NCI-H748 treated with DMSO at 0.1 percent for 48 hours (cell line): ENCODE measurements around the gene C15orf40.

Experiments used
- DNase-seq: peaks from one replicate; lab custom pipeline; 2025; lab: John Stamatoyannopoulos, UW

C15orf40 gene

GRCh38 chr15:82993144-82993543 is 18.3 kb downstream of the C15orf40 start:
- no peak for DNase-seq

GRCh38 chr15:82992436-82992998 is 18.9 kb downstream of the C15orf40 start:
- DNase-seq, result no peak

- no peak for DNase-seq
Observed at GRCh38 chr15:82986442-82986780, 25.0 kb downstream of the C15orf40 start.

DNA sequence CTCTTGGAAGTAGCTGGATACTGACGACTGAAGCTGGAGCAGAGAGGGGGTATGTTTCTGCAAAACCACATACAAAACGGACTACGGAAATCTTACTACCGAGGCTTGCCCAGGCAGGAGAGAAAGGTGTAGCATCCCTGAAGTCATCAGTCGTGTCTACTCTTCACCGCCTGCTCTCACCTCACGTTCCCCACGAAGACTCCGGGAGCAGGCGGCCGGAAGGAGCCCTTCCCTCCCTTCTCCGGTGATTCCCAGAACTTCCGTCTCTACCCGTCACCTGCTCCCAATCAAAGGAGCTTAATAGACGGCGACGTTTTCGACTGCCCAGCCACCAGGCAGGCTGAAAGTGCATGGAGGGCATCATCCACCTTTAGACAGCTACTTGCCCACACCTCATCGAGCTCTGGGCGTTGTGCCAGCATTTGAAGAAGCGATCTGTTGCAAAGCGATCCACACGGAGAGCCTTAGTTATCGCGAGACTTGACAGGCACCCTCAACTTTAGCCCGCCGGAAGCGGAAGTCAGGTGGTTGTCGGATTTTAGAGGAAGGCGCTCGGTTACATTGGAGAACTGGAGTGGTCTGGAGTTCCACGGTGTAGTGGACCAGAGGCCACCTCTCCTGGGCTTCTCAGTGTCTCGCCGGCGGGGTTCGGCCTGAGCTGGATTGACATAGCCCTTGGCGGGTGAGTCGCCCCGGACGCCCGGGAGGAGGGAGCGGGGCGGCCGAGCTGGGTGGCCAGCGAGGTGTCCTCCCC is 25.6 kb downstream of the C15orf40 start, which contains the start of gene RAMAC:
Gene RAMAC (plus strand): TSS at position 523 of the 754 bp plus-strand sequence. CDS start 2,809 bp downstream, outside the sequence.
- DNase-seq, result peak; percentile 71

DNA sequence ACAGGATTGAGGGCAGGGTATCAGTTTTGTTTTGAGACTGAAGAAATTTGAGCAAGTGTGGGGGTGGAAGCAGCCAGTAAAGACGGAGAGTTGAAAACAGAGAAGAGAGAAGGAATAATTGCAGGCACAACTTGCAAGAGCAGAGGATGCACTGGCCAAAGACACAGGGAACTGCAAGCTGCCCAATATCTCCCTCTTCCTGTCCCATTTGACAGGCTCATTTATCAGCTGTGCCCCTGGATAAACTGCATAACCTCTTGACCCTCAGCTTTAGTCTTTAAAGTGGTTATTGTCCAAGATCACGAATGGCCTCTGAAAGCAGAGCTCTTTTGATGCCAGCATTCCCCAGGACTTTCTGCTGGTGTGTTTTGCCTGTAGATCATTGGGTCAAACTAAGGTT is 30.5 kb downstream of the C15orf40 start:
- DNase-seq, result no peak

DNA sequence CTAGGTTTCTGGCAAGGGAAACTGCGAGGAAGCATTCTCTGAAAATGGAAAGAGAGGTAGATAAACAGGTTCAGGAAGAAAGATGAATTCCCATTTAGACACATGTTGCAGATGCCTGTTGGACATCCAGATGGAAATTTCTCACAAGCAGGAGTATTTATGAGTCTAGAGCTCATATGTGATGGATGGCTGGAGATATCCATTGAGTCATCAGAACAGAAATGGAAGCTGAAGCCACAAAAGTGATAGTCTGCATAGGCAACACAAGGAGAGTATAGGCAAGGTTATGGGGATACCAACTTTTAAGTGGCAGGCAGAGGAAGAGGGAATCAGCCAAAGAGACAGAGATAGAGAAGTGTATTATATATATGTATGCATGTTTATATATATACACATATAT is 31.7 kb downstream of the C15orf40 start:
- DNase-seq, result no peak

DNA sequence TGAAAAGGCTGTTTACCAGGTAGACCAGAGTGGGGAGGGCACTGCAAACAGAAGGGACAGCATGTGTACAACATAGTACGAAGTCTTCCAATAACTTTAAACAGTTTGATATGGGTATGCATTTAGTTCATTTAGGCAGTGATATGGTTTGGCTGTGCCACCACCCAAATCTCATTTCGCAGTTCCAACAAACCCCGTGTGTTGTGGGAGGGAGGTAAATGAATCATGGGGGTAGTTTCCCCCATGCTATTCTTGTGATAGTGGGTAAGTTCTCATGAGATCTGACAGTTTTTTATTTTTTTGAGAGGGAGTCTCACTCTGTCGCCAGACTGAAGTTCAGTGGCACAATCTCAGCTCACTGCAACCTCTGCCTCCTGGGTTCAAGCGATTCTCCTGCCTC is 33.0 kb downstream of the C15orf40 start:
- DNase-seq, result no peak

DNA sequence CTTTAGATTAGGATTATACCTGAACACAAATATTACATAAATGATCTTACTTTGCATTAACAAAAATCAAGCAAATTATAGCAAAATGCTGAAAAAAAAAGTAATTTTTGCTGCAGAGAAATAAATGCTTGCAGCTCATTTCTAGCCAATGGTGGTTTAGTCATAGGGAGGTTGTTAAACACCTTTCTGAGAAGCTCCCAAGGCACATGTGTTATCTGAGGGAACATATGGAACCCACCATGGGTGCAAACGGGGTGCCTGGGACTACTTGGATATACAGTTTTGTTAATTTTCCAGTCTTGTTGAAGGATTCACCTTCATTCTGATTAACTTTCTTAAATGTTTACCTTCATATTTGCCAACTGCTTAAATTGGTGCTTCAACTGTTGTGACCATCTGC is 34.4 kb downstream of the C15orf40 start:
- DNase-seq, result no peak

GRCh38 chr15:82972990-82973389 is 38.4 kb downstream of the C15orf40 start:
- no peak for DNase-seq

- DNase-seq, result no peak
Observed at GRCh38 chr15:82971218-82971984, 40.0 kb downstream of the C15orf40 start.

DNA sequence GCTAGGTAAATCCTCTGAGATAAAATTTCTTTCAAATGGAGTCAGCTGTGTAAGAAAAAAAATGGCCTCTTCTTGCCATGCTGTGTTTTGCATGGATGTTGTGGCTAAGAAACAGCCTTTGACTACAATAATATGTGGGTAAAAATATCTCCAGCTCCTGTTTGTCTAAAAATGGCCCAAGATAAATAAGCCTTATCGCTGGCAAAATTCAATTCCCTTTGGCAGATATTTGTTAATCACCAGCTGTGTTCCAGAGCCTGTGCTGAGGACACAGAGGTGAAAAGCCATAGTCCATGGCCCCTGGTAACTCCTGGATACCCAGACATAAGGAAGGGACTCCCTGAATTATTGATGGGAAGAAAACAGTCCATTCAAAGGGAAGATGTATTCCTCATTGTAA is 40.7 kb downstream of the C15orf40 start:
- DNase-seq, result no peak

DNA sequence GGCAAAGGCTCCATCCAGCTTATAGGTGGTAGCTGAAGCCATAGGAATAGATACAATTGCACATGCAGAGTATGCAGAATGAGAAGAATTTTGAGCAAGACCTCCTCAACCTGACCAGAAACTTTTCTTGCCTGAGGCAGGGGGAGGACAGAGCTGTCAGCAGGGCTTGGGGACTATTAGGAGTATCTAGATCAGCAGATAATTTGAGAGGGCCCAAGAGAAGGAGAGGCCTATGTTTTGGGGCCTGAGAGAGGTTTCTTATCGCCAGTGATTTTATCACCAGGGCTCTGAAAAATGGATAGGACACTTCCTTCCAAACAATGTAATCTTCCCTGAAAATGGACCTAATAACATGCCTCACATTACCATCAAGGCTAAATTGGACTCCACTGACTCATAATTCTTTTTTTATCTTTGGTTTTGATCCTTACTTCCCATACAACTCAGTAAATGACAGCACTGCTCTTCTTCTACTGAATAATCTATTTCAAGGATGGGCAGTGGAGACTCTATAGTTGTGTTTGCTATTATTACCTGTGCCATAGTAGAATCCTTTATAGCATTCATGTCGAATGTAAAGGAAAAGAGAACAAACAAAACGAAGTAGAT is 41.3 kb downstream of the C15orf40 start:
- DNase-seq, result no peak

DNA sequence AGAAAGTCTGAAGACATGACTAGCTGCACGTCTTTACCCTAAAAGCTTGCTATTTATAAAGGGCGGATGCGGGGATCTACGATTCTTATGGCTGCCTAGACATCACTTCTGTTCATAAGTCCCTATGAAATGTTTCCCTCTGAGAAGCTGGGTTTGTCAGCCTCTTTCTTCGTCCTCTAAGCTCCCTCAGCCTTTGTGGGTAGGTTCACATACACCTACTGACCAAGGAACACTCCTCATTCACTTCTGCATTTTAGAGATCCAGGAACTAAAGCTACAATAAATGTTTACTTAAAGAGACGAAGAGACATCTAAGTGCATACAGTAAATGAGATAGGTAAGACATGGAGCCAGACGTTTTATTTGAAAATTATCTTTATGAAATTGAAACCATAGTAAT is 42.1 kb downstream of the C15orf40 start:
- DNase-seq, result no peak

GRCh38 chr15:82968066-82968465 is 43.4 kb downstream of the C15orf40 start:
- no peak for DNase-seq

DNA sequence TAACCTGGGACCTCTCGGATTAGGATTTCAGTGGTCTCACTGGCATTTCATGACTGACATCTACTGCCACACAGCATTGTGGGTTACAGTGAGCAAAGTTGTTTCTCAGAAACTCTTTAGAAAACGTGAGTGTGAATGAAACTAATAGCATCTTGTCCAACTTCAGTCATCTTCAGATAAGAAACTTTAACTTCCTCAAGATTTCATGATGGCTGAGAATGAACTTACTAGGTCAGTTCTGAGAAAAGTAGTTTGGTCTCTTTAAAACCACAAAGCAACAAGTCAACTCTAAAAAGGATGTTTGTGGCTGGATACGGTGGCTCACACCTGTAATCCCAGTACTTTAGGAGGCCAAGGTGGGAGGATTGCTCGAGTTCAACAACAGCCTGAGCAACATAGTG is 44.8 kb downstream of the C15orf40 start:
- no peak for DNase-seq

- DNase-seq, result no peak
Observed at GRCh38 chr15:82964890-82965289, 46.5 kb downstream of the C15orf40 start.

DNA sequence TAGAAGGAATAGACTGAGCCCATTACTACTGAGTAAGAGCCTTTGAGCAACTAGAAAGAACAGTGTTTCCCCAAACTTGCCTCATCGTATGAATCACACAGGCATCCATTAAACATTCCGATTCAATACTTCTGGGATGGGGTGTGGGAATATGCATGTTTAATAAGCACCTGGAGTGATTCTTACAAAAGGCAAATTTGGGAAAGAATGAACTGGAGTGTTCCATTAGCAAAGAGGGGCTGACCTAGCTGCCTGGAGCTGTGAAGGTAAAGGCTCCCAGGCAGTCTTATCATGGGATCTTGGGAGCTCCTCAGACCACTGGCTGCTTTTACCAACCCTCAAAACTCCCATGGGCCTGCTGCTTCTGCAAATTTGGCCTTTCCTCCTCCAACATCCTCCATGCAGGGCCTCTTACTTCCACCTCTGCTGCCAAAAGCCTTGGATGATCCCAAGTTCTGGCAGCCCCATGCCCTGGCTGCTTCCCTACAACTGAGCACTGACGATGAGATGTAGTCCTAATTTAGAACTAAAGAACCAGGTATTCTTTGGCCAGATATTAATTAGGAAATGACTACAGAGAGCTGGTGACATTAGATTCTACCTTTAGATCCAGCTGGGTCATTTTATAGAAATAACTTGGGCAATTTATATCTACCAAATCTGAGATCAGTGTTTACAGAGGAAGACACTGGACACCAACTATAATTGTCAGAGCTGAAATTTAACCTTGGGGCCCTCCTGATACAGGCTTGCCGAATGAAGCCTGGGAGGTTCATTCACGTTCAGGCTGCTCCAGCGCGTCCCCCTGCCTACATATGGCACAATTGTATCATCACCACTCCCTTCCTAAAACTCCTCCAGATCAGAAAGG is 47.7 kb downstream of the C15orf40 start:
- DNase-seq, result no peak

DNA sequence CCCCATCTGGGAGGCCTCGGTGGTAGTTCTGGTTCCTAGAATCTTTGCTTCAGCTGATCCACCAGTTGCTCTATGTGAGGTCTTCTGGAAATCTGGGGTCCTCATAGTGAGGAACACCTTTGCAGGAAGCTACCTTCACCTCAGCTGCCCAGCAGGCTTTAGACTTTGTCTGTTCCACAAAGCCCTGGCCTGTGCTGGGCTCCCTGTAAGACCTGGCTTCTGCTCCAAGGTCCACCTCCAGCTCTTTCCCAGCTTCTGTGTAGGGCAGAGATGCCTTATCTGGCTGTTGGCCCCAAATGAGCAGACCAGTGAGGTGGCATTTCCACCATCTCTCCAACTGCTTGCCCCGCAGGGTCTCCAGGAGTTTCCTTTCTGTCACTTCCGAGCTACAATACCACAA is 50.7 kb downstream of the C15orf40 start:
- DNase-seq, result no peak

DNA sequence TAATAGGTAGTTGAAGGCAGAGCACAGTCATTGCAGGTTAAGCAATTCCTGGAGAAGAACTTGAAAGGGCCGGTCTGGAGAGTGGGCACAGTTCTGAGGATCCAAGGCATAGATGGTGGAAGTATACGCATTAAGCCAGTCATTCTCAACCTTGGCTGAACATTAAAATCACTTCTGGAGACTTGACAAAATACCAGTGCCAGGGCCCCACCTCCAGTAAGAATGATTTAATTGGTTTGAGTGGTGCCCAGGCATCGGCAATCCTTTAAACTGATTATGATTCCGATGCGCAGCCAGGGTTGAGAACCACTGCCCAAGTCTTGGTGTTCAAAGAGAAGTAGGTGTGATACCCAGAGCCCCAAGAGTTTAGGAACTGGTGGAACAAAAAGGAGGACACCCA is 52.0 kb downstream of the C15orf40 start:
- DNase-seq, result no peak

- no peak for DNase-seq
Observed at GRCh38 chr15:82958638-82959037, 52.8 kb downstream of the C15orf40 start.

GRCh38 chr15:82952158-82953081 is 59.0 kb downstream of the C15orf40 start, which contains the start of gene HOMER2:
TSS of gene HOMER2 (minus strand) at chr15:82952720. CDS start at chr15:82952535, 185 bp downstream.
- DNase-seq, result no peak
